NCI-H187 treated with DMSO at 0.1 percent for 48 hours (cell line): ENCODE measurements around the gene MIS12.
A peak's percentile ranks its signal among the peaks of the same experiment; 100 is the strongest.

ENCODE experiments used
- DNase-seq: peaks from one replicate; lab custom pipeline; 2025; lab: John Stamatoyannopoulos, UW

Gene MIS12, protein sequence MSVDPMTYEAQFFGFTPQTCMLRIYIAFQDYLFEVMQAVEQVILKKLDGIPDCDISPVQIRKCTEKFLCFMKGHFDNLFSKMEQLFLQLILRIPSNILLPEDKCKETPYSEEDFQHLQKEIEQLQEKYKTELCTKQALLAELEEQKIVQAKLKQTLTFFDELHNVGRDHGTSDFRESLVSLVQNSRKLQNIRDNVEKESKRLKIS

DNA sequence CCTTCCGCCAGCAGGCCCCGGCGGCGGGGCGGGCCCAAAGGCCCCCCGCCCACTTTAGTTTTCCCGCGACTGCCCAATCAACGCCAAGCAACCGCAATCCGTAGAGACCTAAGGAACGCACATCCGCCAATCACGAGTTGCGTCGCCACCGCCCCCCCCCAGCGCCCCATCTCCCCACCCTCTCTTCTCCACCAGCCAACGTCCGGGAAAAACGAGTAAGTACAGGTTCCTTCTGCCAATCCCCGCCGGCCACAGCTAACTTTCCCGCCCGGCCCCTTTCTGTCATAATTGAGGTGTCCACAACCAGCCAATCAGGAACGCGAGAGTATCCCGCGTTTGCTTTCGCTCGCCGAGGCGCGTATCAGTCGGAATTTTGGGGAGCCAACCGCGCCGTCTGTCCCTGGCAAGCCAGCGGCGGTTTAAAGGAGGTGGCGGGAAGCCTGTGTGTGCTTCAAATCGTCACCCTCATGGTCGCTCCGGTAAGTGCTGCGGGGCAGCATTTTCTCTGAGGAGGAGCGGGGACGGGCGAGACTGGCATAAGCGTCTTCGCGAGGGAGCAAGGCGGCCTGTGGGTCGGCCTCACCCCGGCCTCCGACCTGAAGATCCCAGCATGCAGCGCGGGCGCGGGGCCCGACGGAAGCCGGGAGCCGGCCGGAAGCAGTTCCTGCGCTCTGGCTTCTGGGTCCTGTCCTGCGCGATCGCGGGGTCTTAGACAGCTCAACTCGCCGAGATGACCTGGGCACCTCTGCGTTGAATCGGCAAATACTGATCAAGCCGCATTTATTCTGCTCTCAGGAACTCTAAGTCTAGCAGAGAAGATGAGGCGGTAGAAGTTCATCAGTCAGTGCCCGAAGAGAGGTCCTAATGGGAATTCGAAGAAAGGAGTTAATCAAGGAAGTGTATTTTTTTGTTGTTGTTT lies at the start of gene MIS12:
Gene MIS12, plus strand, starts transcription at position 361 of the 919 bp plus-strand sequence. CDS start 2,297 bp downstream, outside the sequence.
- peak; percentile 91 for DNase-seq

DNA sequence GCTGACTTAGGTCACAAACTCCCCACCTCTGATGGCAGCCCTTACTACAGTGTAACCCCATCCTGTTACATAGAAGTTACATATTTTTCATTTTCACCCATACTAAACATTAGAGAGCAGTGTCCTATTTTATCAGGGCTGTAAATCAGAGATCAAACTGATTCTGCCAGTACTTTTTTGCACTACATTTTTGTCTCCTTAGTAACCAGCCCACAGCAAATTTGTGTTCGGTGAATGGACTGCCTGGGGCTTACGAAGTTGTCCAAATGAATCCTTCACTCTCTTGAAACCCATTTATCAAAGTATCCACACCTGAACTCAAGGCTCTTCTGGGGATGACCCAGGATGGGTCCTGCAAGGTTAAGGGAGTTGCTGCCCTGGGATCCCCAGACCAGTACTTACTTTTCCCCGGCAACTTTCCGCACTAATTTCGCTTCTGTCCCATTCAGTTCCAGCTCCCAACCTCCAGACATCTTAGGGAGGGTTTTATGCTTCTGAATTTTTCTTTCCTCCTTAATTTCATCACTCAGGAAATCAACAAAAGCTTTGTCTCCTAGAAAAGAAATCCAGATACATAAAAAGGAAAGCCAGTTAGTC lies 48.5 kb upstream of the MIS12 start:
- DNase-seq: no peak

GRCh38 chr17:5438716-5439445 lies 47.5 kb upstream of the MIS12 start, which contains the start of gene C1QBP:
C1QBP (minus strand) TSS chr17:5439155; CDS start chr17:5439073, 82 bp downstream.
- no peak for DNase-seq

GRCh38 chr17:5439446-5439764 lies 47.0 kb upstream of the MIS12 start:
- no peak for DNase-seq

- no peak for DNase-seq
Measured at GRCh38 chr17:5443728-5444127, 42.6 kb upstream of the MIS12 start.

- DNase-seq: no peak
Measured at GRCh38 chr17:5444209-5444608, 42.2 kb upstream of the MIS12 start.

DNA sequence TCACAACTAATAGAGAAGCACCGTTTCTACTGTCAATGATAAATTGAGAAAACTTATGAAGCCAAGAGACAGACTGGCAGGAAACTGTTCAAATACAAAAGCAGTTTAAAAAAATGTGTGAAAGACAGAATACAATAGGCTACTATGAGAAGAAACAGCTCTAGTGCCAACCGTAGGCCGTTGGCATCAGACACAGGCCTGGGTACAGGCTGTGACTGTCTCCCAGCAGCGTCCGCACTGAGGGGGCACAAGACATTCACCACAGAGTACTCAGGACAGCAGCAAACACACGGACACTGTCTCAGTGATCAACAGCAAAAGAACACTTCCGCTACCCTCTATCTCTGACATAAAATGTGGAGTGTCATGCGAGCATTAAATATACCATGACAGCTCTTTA lies 39.6 kb upstream of the MIS12 start:
- DNase-seq: no peak

DNA sequence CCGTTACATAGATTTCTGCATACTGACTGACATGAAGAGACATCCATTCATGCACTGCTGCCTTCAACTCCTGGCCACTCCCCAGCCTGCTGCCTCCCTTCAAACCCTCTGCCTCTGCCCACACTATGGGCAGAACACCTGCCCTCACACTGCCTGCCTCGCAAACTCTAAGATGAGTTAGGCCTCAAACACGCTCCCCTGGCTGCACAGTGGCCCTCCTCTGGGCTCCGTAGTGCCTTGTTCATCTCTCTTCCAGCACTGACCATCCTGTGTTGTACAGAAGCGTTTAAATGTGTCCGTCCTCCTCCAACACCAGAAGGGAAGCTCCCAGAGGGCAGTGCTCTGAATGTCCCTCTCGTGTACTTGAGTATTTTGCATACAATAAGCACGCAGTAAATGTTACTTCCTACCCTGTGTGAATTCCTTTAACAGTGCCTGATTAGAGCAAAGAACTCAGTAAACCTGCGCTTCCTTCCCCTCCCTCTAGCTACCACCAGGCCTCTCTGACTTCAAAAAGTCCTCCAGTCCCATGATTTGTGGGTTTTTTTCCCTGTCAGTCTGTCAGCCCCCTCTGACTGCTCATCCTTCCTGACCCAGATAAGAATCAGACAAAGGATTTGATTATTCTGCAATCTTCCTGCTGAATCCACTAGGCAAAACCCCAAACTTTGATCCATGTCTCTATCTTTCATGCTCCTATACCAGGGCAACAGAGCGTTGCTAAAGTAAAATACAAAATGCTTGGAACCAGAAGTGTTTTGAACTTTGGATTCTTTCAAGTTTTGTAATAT lies 21.5 kb upstream of the MIS12 start:
- DNase-seq: no peak

DNA sequence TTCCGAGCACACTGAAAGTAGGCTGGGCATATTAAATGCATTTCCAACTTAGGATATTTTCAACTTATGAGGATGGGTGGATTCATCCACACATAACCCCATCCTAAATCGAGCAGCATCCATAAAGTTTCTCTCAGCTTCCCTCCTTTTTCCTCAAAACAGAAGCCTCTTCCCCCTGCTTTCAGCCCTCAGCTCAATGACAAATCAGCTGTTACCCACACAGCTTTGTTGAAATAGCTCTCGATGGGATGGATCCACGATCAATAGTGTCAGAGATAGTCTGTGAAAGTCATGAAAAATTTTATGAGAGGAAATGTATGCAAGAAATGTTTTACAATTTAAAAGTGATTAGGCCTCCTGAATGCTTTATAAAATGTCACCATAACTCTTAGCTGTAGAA lies 20.1 kb upstream of the MIS12 start:
- DNase-seq: no peak

GRCh38 chr17:5467416-5467815 lies 18.9 kb upstream of the MIS12 start:
- no peak for DNase-seq

DNA sequence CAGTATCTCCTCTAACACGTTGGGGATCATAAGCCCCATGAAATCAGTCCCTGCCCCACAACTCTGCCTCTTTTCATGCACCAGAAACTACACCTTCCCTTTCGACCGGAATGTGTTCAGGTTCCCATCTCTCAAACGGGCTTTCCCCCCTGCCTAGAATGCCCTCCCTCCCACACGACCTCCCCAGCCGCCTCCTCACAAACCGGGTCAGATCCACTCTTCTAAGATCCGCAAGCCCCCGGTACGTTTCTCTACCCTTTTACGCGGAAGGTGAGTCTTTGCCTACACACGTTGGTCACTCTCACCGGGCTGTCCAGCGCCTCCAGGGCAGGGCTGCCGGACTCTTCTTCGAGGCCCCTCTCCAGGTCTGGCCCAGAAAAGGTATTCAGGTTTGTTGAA lies 18.3 kb upstream of the MIS12 start:
- no peak for DNase-seq

GRCh38 chr17:5472511-5472910 lies 13.9 kb upstream of the MIS12 start:
- no peak for DNase-seq

- DNase-seq: no peak
Measured at GRCh38 chr17:5473906-5474305, 12.5 kb upstream of the MIS12 start.

DNA sequence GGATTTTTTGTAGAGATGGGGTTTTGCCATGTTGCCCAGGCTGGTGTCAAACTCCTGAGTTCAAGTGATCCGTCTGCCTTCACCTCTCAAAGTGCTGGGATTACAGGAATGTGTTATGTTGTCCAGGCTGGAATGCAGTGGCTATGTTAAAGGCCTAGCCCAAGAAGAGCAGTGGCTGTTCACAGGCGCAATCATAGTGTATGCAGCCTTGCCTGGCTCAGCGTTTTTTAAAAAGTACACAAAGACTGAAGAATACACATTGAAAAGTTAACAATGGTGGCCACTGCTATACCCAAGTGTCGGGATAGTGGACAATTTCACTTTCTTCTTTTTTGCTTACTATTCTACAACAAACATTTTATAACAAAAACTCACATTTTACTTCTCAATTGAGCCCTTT lies 7.4 kb upstream of the MIS12 start:
- DNase-seq: no peak

DNA sequence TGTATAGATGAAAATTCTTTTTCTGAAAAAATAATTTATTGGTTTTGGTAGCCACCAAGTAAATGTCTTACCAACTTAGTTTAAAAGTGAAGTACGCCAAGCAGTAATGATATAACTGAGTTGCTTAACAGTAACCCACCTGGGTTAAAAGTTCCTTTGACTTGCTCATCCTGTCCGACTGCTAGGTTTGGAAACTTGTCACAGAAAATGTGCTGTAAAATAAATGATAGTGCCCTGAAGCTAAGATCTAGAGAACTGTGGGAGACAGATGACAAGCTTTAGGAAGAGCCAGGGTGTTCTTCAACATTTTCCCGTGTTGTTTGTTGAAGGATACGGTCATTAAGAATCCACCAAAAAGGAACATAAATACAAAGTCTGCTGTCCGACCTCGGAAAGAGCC lies 5.4 kb upstream of the MIS12 start:
- no peak for DNase-seq

DNA sequence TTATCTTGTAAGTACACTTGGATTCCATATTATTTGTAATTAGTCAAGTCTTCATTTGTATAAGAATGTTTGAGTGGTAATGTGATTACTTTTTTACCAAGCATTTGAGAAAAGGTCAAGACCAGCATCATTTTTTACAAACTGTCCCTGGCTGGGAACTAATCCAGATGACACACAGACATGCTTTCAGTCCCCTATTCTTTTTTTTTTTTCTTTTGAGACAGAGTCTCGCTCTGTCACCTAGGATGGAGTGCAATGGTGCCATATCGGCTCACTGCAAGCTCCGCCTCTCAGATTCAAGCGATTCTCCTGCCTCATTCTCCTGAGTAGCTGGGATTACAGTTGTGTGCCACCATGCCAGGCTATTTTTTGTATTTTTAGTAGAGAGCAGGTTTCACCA lies 4.9 kb upstream of the MIS12 start:
- DNase-seq: no peak

- DNase-seq: no peak
Measured at GRCh38 chr17:5485270-5486205, 828 bp upstream of the MIS12 start, which contains the start of gene DERL2. DERL2 (minus strand) TSS chr17:5486178; CDS start chr17:5486161, 17 bp downstream.

DNA sequence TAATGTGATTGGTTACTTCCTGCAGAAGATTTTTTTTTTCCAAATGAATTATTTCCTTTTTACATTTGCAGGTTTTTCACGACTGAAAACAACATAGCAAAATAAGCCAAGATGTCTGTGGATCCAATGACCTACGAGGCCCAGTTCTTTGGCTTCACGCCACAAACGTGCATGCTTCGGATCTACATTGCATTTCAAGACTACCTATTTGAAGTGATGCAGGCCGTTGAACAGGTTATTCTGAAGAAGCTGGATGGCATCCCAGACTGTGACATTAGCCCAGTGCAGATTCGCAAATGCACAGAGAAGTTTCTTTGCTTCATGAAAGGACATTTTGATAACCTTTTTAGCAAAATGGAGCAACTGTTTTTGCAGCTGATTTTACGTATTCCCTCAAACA lies 2.4 kb downstream of the MIS12 start:
- DNase-seq: no peak

DNA sequence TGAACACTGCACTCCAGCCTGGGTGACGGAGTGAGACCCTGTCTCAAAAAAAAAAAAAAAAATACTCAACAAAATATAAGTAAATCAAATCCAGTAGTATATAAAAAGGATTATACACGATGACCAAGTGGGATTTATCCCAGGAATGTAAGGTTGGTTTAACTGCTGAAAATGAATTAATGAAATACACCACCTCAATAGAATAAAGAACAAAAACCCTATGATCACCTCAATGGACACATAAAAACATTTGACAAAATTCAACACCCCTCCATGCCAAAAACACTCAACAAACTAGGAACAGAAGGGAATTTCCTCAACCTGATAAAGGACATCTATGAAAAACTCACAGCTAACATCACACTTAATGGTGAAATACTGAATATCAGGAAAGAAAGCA lies 6.6 kb downstream of the MIS12 start:
- no peak for DNase-seq

DNA sequence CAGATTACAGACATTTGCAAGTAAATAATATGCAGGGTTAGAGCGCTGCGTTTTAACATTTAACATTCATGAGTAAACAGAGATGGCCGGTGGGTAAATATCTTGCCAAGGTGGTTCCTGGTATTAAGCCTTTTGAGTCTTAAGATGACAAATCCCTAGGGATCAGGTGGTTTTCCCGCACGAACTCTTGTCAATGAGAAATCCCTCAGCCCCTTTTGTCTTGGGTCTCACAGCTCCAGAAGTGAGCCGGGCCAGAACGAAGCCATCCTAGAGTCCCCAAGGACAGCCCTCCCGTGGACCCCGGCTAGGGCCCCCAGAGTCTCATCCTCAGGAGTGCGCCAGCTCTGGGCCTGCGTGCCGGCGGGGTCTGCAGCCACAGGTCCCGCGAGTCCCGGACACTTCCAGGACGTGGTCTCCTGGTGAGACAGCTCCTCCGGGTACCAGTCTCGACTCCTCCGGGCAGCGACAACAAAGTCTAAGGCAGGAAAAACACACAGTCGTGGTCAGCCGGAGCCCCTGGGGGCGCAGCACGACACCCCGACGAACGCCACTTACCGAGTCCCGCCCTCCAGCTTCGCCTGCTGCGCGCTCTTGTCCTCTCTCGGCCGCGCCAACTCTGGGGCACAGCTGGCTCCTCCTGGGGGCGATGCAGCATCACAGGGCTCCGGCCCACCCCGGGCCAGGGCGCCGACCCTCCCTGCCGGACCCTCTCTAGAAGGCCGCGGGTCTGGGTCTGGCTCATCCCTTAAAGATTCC lies 13.3 kb downstream of the MIS12 start:
- DNase-seq: peak; percentile 0
